G401 (cell line): ENCODE results near the gene CYP8B1. TPM values are rescaled to one million over a fixed set of nuclear protein-coding genes. Genes with fewer than 3 reads are reported as not detected.
"Not testable (repeated sequence)": the region's sequence is repeated elsewhere in the genome, so short reads cannot be mapped to it uniquely, and the experiment has no call there.

Experiments used
- DNase-seq: peaks from one replicate; pipeline ENCODE4 v3.0.0-alpha.2; 2015; ENCODE audit warnings: low spot score
- in situ Hi-C: cut with HindIII; loops from 2 replicates; pipeline ENCODE4 v1.10.0; 2016; ENCODE audit warnings: low sequenced_read_pairs, mixed read lengths
- total RNA-seq: library from RNA; depleted of rRNA; stranded (reverse); fragments of >200 nt; shearing (Covaris generic); gene quantifications from 2 replicates; pipeline ENCODE4 v1.2.3, GENCODE V29; 2014

CYP8B1 gene
- total RNA-seq, 1 experiment from 2014 or later: not detected

- no peak for DNase-seq
- in situ Hi-C loops: no loop called here
These were observed 15.4 kb upstream of the CYP8B1 start for GRCh38 chr3:42891042-42891441.

- no peak for DNase-seq
- in situ Hi-C loops: no loop called here
These were observed 11.4 kb upstream of the CYP8B1 start for GRCh38 chr3:42887084-42887483.

- no peak for DNase-seq
- in situ Hi-C loops: no loop called here
These were observed 10.7 kb upstream of the CYP8B1 start for GRCh38 chr3:42886294-42886822.

- DNase-seq: no peak
- in situ Hi-C loops: no loop called here
These were observed 8.6 kb upstream of the CYP8B1 start for GRCh38 chr3:42884324-42884723.

GRCh38 chr3:42883251-42883930, 7.7 kb upstream of the CYP8B1 start:
- DNase-seq, in situ Hi-C loops: not testable (repeated sequence)

GRCh38 chr3:42880601-42881451, 5.1 kb upstream of the CYP8B1 start:
- peak; percentile 75 for DNase-seq
- in situ Hi-C loops: no loop called here

- DNase-seq: no peak
- in situ Hi-C loops: no loop called here
These were observed 4.5 kb upstream of the CYP8B1 start for GRCh38 chr3:42880183-42880582.

GRCh38 chr3:42877881-42878280, 2.2 kb upstream of the CYP8B1 start:
- in situ Hi-C loops: no loop called here
- DNase-seq: no peak

GRCh38 chr3:42876940-42877720, 1.5 kb upstream of the CYP8B1 start:
- no peak for DNase-seq
- in situ Hi-C loops: no loop called here

GRCh38 chr3:42876401-42876800, 722 bp upstream of the CYP8B1 start:
- in situ Hi-C loops: no loop called here
- DNase-seq: no peak

- in situ Hi-C loops: no loop called here
- no peak for DNase-seq
These were observed 930 bp downstream of the CYP8B1 start for GRCh38 chr3:42874749-42875148.

GRCh38 chr3:42873221-42873982, 2.3 kb downstream of the CYP8B1 start:
- DNase-seq: no peak
- in situ Hi-C loops: no loop called here

- in situ Hi-C loops: no loop called here
- DNase-seq: no peak
These were observed 3.0 kb downstream of the CYP8B1 start for GRCh38 chr3:42872718-42873117.

GRCh38 chr3:42871592-42872196, 4.0 kb downstream of the CYP8B1 start:
- no peak for DNase-seq
- in situ Hi-C loops: no loop called here

- no peak for DNase-seq
- in situ Hi-C loops: no loop called here
These were observed 6.8 kb downstream of the CYP8B1 start for GRCh38 chr3:42868841-42869240.

GRCh38 chr3:42867138-42867537, 8.5 kb downstream of the CYP8B1 start:
- no peak for DNase-seq
- in situ Hi-C loops: no loop called here

GRCh38 chr3:42865256-42865655, 10.4 kb downstream of the CYP8B1 start:
- in situ Hi-C loops: no loop called here

GRCh38 chr3:42864321-42864950, 11.2 kb downstream of the CYP8B1 start:
- in situ Hi-C loops: no loop called here

More at GRCh38 chr3:42865256-42865655, 10.4 kb downstream of the CYP8B1 start:
- DNase-seq: no peak

More at GRCh38 chr3:42864321-42864950, 11.2 kb downstream of the CYP8B1 start:
- DNase-seq: no peak
